A549 (cell line): ENCODE results near the gene FBXO21. TPM values are rescaled to one million over a fixed set of nuclear protein-coding genes. Genes with fewer than 3 reads are reported as not detected.

Experiments used
- ATAC-seq, 2 experiments: fragments of 200-7000 bp in 1 of 2; fragments of >200 bp in 1 of 2; cut with Nextera tagmentation in 1 of 2; cut with Tn5 transposase in 1 of 2; 3 replicates each; pipeline versions ENCODE4 v1.8.0 to v1.9.1; 2018 to 2020; ENCODE audit warnings: mild to moderate bottlenecking in 1 of 2, moderate library complexity in 1 of 2
- CTCF ChIA-PET: fragments of 300-600 bp; sonication (Branson Sonifier 250); formaldehyde crosslinking; extraction: SDS; loops from one replicate; lab custom pipeline; 2021; ENCODE audit warnings: antibody characterized with exemption, inconsistent platforms; lab: Yijun Ruan, JAX
- POLR2A ChIA-PET: fragments of 350-600 bp; formaldehyde crosslinking; extraction: SDS; loops from one replicate; lab custom pipeline; 2021; ENCODE audit warnings: antibody characterized with exemption, inconsistent platforms; lab: Yijun Ruan, JAX
- DNase-seq, 2 experiments: peaks; one replicate each; pipeline versions ENCODE4 v3.0.0 to v3.0.0-alpha.2; 2011 to 2016; ENCODE audit warnings: low read depth in 1 of 2, low spot score in 1 of 2
- FAIRE-seq: peaks from 2 replicates; lab custom pipeline; 2011; peaks lifted over from hg19 to GRCh38; lab: Jason Lieb, UNC
- H3K27ac ChIP-seq, 2 experiments: fragments of >200 bp; sonication (Bioruptor Twin); formaldehyde crosslinking; 3 replicates each; pipeline ENCODE4 v1.5.1; 2016 to 2017
- H3K4me1 ChIP-seq: fragments of >200 bp; sonication (Bioruptor Twin); formaldehyde crosslinking; 3 replicates; pipeline ENCODE4 v1.6.1; 2016
- H3K4me2 ChIP-seq: fragments of >200 bp; sonication (Bioruptor Twin); formaldehyde crosslinking; 3 replicates; pipeline ENCODE4 v1.6.1; 2016
- H3K4me3 ChIP-seq: fragments of >200 bp; sonication (Bioruptor Twin); formaldehyde crosslinking; 3 replicates; pipeline ENCODE4 v1.5.1; 2016
- H3K9me3 ChIP-seq: fragments of >200 bp; sonication (Bioruptor Twin); formaldehyde crosslinking; 3 replicates; pipeline ENCODE4 v1.6.1; 2016
- ATOH8 ChIP-seq: fragments of 250-450 bp; sonication (Bioruptor Pico); IDR thresholded peaks from 2 replicates; pipeline ENCODE4 v1.5.0; 2020; ENCODE audit warnings: low read depth, mild to moderate bottlenecking, moderate library complexity
- BHLHE40 ChIP-seq: IDR thresholded peaks from 2 replicates; pipeline ENCODE4 v1.6.1; 2012; ENCODE audit warnings: low read depth, low read length, inconsistent platforms
- CBX8 ChIP-seq: fragments of 200-600 bp; sonication (generic); IDR thresholded peaks from 2 replicates; pipeline ENCODE4 v1.6.1; 2016
- CEBPB ChIP-seq, 2 experiments: fragments of >200 bp in 1 of 2; sonication (Bioruptor Twin) in 1 of 2; formaldehyde crosslinking in 1 of 2; IDR thresholded peaks; 2 replicates each; pipeline ENCODE4 v1.6.1; 2012 to 2016
- CHD2 ChIP-seq: fragments of 150-350 bp; IDR thresholded peaks from 2 replicates; pipeline ENCODE4 v1.6.1; 2014; ENCODE audit warnings: low read length; ENCODE audit not compliant: partially characterized antibody
- EHF ChIP-seq: fragments of 250-450 bp; sonication (Bioruptor Pico); IDR thresholded peaks from 2 replicates; pipeline ENCODE4 v1.5.0; 2020; ENCODE audit warnings: mild to moderate bottlenecking
- EP300 ChIP-seq, 2 experiments: fragments of >200 bp; sonication (Bioruptor Twin); formaldehyde crosslinking; IDR thresholded peaks; 2 replicates in 1 of 2; 3 replicates in 1 of 2; pipeline ENCODE4 v1.6.1; 2016 to 2017
- FOSB ChIP-seq: fragments of 250-450 bp; sonication (Bioruptor Pico); IDR thresholded peaks from 2 replicates; pipeline ENCODE4 v1.5.0; 2020; ENCODE audit warnings: mild to moderate bottlenecking, moderate library complexity
- GATA3 ChIP-seq: IDR thresholded peaks from 2 replicates; pipeline ENCODE4 v1.6.1; 2012; ENCODE audit warnings: borderline replicate concordance
- HDAC2 ChIP-seq: fragments of 200-600 bp; sonication (generic); IDR thresholded peaks from 2 replicates; pipeline ENCODE4 v1.6.1; 2016
- HOXB13 ChIP-seq: fragments of 250-450 bp; sonication (Bioruptor Pico); IDR thresholded peaks from 2 replicates; pipeline ENCODE4 v1.5.0; 2020; ENCODE audit warnings: low read depth, mild to moderate bottlenecking, moderate library complexity
- JUN ChIP-seq, 2 experiments: fragments of >200 bp; sonication (Bioruptor Twin); formaldehyde crosslinking; IDR thresholded peaks; 2 replicates in 1 of 2; 3 replicates in 1 of 2; pipeline ENCODE4 v1.6.1; 2016 to 2017
- JUNB ChIP-seq: fragments of >200 bp; sonication (Bioruptor Twin); formaldehyde crosslinking; IDR thresholded peaks from 2 replicates; pipeline ENCODE4 v1.6.1; 2016
- KDM5A ChIP-seq: fragments of 200-600 bp; sonication (generic); IDR thresholded peaks from 2 replicates; pipeline ENCODE4 v1.6.1; 2016; ENCODE audit warnings: antibody characterized with exemption, mild to moderate bottlenecking
- MAZ ChIP-seq: fragments of 150-350 bp; IDR thresholded peaks from 2 replicates; pipeline ENCODE4 v1.6.1; 2014; ENCODE audit warnings: antibody characterized with exemption, low read depth, low read length, borderline replicate concordance
- NFE2L2 ChIP-seq: fragments of 150-350 bp; conservative IDR thresholded peaks from 2 replicates; pipeline ENCODE4 v1.6.1; 2014; ENCODE audit warnings: low read length
- NPAS2 ChIP-seq: fragments of 250-450 bp; sonication (Bioruptor Pico); IDR thresholded peaks from 2 replicates; pipeline ENCODE4 v1.8.0; 2022; ENCODE audit warnings: mild to moderate bottlenecking, moderate library complexity, borderline replicate concordance
- POLR2A ChIP-seq: IDR thresholded peaks from 2 replicates; pipeline ENCODE4 v1.6.1; 2012; ENCODE audit warnings: mild to moderate bottlenecking, low read length
- RAD21 ChIP-seq, 2 experiments: fragments of >200 bp in 1 of 2; sonication (Bioruptor Twin) in 1 of 2; formaldehyde crosslinking in 1 of 2; IDR thresholded peaks in 1 of 2; conservative IDR thresholded peaks in 1 of 2; 2 replicates in 1 of 2; 3 replicates in 1 of 2; pipeline ENCODE4 v1.6.1; 2012 to 2018; ENCODE audit warnings: inconsistent platforms in 1 of 2
- RFX5 ChIP-seq: fragments of 450-650 bp; IDR thresholded peaks from 2 replicates; pipeline ENCODE4 v1.7.1; 2014; ENCODE audit warnings: antibody characterized with exemption, mild to moderate bottlenecking, moderate library complexity
- SMC3 ChIP-seq: fragments of >200 bp; sonication (Bioruptor Twin); formaldehyde crosslinking; IDR thresholded peaks from 3 replicates; pipeline ENCODE4 v1.6.1; 2018; ENCODE audit warnings: inconsistent platforms
- SREBF2 ChIP-seq: fragments of 450-650 bp; IDR thresholded peaks from 2 replicates; pipeline ENCODE4 v1.6.1; 2014; ENCODE audit warnings: mild to moderate bottlenecking, moderate library complexity
- TFCP2L1 ChIP-seq: fragments of 250-450 bp; sonication (Bioruptor Pico); IDR thresholded peaks from 2 replicates; pipeline ENCODE4 v1.5.0; 2021; ENCODE audit warnings: mild to moderate bottlenecking
- ZC3H11A ChIP-seq: fragments of 450-650 bp; IDR thresholded peaks from 2 replicates; pipeline ENCODE4 v1.6.1; 2014; ENCODE audit warnings: antibody characterized with exemption, mild to moderate bottlenecking
- ZSCAN20 ChIP-seq: fragments of 250-450 bp; sonication (Bioruptor Pico); IDR thresholded peaks from 2 replicates; pipeline ENCODE4 v1.8.0; 2022; ENCODE audit warnings: mild to moderate bottlenecking, moderate library complexity
- WGBS: methylation state at CpG from one replicate; pipeline ENCODE4 v1.1.6; 2017; ENCODE audit errors: missing lambda C conversion rate; 5-methylcytosine and 5-hydroxymethylcytosine counted together
- polyA plus RNA-seq, 4 experiments: library from polyadenylated mRNA; depleted of rRNA in 3 of 4; stranded (reverse); fragments of >200 nt; fragmentation: RNase III in 1 of 4; extraction: RNeasy Plus Mini Kit Qiagen cat#74134 plus additional on column Dnase treatment in 1 of 4; gene quantifications; 2 replicates in 3 of 4; 3 replicates in 1 of 4; pipeline ENCODE4 v1.2.3, GENCODE V29; 2011 to 2017
- TF ChIP-seq, protein P1 (sequence below): fragments of >200 bp; sonication (Bioruptor Twin); formaldehyde crosslinking; IDR thresholded peaks from 2 replicates; pipeline ENCODE4 v1.6.1; 2016
- TF ChIP-seq, protein P2 (sequence below): fragments of >200 bp; sonication (Bioruptor Twin); formaldehyde crosslinking; IDR thresholded peaks from 3 replicates; pipeline ENCODE4 v1.6.1; 2016
- TF ChIP-seq, protein P3 (sequence below): fragments of 450-650 bp; IDR thresholded peaks from 2 replicates; pipeline ENCODE4 v1.6.1; 2014; ENCODE audit warnings: antibody characterized with exemption

Gene FBXO21
- polyA plus RNA-seq, 2 of the 4 experiments (the other 2 are of a cell fraction) = 33.2 to 62.4 TPM

GRCh38 chr12:117180758-117181467, 9.4 kb downstream of the FBXO21 start:
- DNase-seq = no peak
- Histone ChIP-seq H3K4me2 (no peak overlapping the region), H3K4me3 (no peak overlapping the region), H3K27ac (no peak overlapping the region)
- 71% methylated on average over 4 of the region's 4 CpGs for WGBS
- CTCF ChIA-PET = interaction anchor here (0.8 kb wide), 1 partner anchor 32 kb away, joined by 3 read pairs; no protein-coding TSS in a partner anchor
- TF ChIP-seq SREBF2 (no peak), HDAC2 (no peak), NFE2L2 (no peak), GATA3 (no peak), ATOH8 (CRISPR knock-in tag) (no peak), MAZ (no peak), BHLHE40 (no peak), FOSB (CRISPR knock-in tag) (no peak), EHF (no peak), ZC3H11A (no peak), JUN (IDR thresholded peaks at IDR 0.05) (no peak)
- TF ChIP-seq, protein P1, sequence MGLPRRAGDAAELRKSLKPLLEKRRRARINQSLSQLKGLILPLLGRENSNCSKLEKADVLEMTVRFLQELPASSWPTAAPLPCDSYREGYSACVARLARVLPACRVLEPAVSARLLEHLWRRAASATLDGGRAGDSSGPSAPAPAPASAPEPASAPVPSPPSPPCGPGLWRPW = no peak
- TF ChIP-seq, all 56 proteins: peak for 0
- ATAC-seq = no peak
- POLR2A ChIA-PET = no interaction called here
- H3K9me3 ChIP-seq = peaks cover 14% of the 10 kb centered on the region
- FAIRE-seq = no peak
- 0 out of 3 replicates have a peak, but pooled peaks cover 6% of the 10 kb centered on the region for H3K4me1 ChIP-seq

DNA sequence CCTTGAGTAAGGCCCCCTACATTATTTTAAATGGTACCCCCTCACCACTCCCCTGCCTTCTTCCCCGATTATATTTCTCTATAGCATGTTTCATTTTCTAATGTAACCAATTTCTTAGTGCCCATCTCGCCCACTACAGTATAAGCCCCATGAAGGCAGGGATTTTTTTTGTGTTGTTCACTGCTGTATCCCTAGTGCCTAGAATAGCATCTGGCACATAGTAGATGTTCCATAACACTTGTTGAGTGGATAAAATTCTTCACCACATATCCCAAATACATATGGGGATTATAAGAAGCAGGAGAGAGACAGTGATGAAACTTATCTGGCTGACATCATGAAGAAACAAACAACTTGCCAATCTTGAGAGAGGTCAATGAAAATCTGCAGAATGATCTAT, 11.5 kb downstream of the FBXO21 start:
- H3K9me3 ChIP-seq = peaks cover 14% of the 10 kb centered on the region
- TF ChIP-seq CHD2 = no peak
- TF ChIP-seq JUNB = no peak
- TF ChIP-seq SREBF2 = no peak
- TF ChIP-seq EP300 (IDR thresholded peaks at IDR 0.05) = no peak
- TF ChIP-seq HOXB13 (CRISPR knock-in tag) = no peak
- TF ChIP-seq TFCP2L1 (CRISPR knock-in tag) = no peak
- TF ChIP-seq CBX8 = no peak
- no peak for TF ChIP-seq JUN (IDR thresholded peaks at IDR 0.05)
- TF ChIP-seq ZSCAN20 (CRISPR knock-in tag) = no peak
- TF ChIP-seq SMC3 = no peak
- TF ChIP-seq, protein P2, sequence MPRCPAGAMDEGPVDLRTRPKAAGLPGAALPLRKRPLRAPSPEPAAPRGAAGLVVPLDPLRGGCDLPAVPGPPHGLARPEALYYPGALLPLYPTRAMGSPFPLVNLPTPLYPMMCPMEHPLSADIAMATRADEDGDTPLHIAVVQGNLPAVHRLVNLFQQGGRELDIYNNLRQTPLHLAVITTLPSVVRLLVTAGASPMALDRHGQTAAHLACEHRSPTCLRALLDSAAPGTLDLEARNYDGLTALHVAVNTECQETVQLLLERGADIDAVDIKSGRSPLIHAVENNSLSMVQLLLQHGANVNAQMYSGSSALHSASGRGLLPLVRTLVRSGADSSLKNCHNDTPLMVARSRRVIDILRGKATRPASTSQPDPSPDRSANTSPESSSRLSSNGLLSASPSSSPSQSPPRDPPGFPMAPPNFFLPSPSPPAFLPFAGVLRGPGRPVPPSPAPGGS = no peak
- no peak for TF ChIP-seq RAD21 (conservative IDR thresholded peaks at IDR 0.05 in 1 of 2, IDR thresholded peaks at IDR 0.05 in 1 of 2)
- TF ChIP-seq RFX5 = no peak
- no peak for TF ChIP-seq CEBPB (IDR thresholded peaks at IDR 0.05)
- TF ChIP-seq ZC3H11A = no peak
- TF ChIP-seq, protein P3, sequence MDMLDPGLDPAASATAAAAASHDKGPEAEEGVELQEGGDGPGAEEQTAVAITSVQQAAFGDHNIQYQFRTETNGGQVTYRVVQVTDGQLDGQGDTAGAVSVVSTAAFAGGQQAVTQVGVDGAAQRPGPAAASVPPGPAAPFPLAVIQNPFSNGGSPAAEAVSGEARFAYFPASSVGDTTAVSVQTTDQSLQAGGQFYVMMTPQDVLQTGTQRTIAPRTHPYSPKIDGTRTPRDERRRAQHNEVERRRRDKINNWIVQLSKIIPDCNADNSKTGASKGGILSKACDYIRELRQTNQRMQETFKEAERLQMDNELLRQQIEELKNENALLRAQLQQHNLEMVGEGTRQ = no peak
- TF ChIP-seq NPAS2 (CRISPR knock-in tag) = no peak
- TF ChIP-seq POLR2A = no peak
- no peak for TF ChIP-seq KDM5A
- ChIA-PET POLR2A (no interaction called here), CTCF (interaction anchor here (0.6 kb wide), 1 partner anchor 784 kb away, joined by 3 read pairs; no protein-coding TSS in a partner anchor)
- H3K4me1 ChIP-seq = 0 out of 3 replicates have a peak, but pooled peaks cover 6% of the 10 kb centered on the region
- FAIRE-seq (no peak), DNase-seq (no peak), ATAC-seq (no peak)
- H3K4me3 ChIP-seq = no peak overlapping the region
- H3K4me2 ChIP-seq = no peak overlapping the region
- no peak overlapping the region for H3K27ac ChIP-seq
- 86% methylated on average over 2 of the region's 2 CpGs for WGBS
